C4-2B (cell line): ENCODE measurements around the gene BTN1A1.

Experiments
- CTCF ChIP-seq: fragments of 450-650 bp; conservative IDR thresholded peaks from 2 replicates; pipeline ENCODE4 v1.5.1; 2017; ENCODE audit warnings: mild to moderate bottlenecking
- ZFX ChIP-seq: fragments of 450-650 bp; IDR thresholded peaks from 2 replicates; pipeline ENCODE4 v1.6.1; 2017

DNA sequence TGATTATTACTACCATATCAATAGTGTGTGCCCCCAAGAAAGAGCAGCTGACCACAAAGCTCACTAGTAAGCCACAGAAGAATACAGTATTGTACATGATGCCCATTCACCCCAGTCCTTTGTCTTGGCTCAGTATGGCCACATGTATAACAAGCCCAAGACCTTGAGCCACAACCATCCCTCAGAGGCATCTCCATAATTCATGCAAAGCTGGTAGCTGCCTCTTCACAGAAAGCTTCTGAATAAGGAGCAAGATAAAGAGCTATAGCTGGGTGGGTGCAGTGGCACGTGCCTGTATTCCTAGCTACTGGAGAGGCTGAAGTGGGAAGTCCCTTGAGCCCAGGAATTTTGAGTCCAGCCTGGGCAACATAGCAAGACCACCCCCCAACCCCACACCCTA is 4.8 kb upstream of the BTN1A1 start:
- TF ChIP-seq CTCF: no peak
- no peak for TF ChIP-seq ZFX
